Stimulated activated naive CD8-positive, alpha-beta T cell treated with anti-CD3 and anti-CD28 coated beads, Interleukin-15, Interleukin-2, amounts not matched to agents 100 U/mL and 50 U/mL, for 24 hours (primary cell): ENCODE data around the gene FERMT3.
A peak's percentile ranks its signal among the peaks of the same experiment; 100 is the strongest.
"Not testable (repeated sequence)": the region's sequence is repeated elsewhere in the genome, so short reads cannot be mapped to it uniquely, and the experiment has no call there.

Experiments
- ATAC-seq: fragments of 150-1000 bp; cut with Tn5 transposase; one replicate; pipeline ENCODE4 v1.10.0; 2021
- DNase-seq: peaks from one replicate; pipeline ENCODE4 v3.0.0; 2021

Gene FERMT3

GRCh38 chr11:64235437-64236161 lies 29.1 kb downstream of the FERMT3 start:
- ATAC-seq (no peak), DNase-seq (no peak)

- ATAC-seq (no peak), DNase-seq (no peak)
Observed at GRCh38 chr11:64237484-64237951, 31.0 kb downstream of the FERMT3 start.

DNA sequence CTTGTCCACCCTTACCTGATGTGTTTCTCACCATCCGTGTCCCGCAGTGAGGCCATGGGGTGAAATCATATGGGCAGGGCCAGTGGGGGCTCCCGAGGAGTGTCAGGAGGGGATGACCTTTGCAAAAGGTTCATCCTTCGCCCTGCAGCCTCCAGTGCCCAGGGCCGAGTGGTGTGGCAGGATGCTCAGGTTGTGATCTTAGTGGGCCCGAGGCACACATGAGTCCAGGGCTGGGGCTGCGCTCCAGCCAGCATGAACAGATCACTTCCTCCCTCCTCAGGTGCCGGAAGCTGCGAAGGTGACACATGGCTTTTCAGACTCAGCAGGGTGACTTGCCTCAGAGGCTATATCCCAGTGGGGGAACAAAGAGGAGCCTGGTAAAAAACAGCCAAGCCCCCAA lies 31.6 kb downstream of the FERMT3 start:
- no peak for ATAC-seq
- DNase-seq: no peak

DNA sequence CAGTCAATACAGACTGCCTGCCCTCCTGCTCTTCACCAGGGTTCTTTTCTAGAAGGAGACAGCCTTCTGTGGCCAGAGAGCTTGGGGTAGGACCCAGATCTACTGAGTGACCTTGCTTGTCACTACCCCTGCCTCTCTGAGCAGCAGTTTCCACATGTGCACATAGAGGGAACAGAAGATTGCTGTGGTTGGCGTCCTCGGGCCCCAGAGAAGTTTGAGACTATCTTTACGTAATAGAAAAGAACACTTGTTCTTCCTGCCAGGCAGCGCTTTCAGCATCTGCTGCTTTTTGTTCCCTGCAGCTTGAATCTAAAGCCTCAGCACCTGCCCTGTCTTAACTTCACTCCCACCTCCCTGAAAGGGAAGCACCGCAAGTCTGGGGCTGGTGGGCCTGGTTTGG lies 32.5 kb downstream of the FERMT3 start:
- DNase-seq (no peak), ATAC-seq (no peak)

DNA sequence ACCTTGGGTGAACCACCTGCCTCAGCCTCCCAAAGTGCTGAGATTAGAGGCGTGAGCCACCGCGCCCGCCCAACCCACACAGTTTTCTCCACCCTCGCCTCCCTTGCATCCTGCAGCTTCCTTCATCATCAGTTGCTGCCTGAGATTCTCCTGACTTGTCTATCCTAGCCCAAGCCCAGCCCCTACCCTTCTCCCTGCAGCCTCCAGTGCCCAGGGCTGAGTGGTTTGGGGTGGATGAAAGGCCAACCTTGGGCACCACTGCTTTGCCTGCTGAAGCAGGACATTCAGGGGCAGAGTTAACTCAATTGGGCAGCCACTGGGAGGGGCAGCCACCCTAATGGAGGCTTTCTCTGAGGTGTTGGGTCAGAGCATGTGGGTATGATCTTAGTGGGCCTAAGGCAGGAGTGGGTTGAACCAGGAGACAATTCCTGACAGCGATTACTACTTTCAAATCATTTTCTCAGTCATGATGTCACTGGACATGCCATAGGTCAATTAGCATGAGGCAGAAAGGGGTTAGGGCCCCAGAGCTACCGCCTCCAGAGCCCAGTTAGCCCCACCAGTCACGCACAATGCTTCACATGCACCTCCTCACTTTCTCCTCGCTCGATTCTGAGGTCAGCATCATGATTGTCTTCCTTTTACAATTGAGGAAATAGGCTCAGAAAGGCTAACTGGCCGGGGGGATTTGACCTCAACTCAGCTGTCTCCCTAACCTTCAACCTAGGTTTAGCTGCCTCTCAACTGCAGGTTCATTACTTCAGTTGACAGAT lies 33.3 kb downstream of the FERMT3 start:
- ATAC-seq: no peak
- no peak for DNase-seq

- DNase-seq (peak; percentile 99), ATAC-seq (peak; percentile 66)
Observed at GRCh38 chr11:64240435-64241240, 34.1 kb downstream of the FERMT3 start, which contains the start of gene FKBP2. TSS of gene FKBP2 (plus strand) at chr11:64241095. CDS start at chr11:64242388, 1,293 bp downstream.

DNA sequence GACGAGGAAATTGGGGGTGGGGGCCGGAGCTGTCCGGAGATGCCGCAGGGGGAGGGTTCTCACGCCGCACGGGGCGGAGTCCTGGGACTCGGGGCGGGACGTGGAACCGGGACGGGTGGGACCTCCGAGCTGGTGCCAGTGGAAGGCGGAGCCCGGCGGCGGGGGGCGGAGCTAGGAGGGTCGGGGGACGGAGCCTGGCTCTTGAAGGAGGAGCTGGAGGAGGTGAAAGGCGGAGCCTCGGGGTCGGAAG lies 34.6 kb downstream of the FERMT3 start:
- ATAC-seq (peak; percentile 83), DNase-seq (peak; percentile 100)

- peak; percentile 2 for ATAC-seq
- peak; percentile 49 for DNase-seq
Observed at GRCh38 chr11:64241491-64242374, 35.2 kb downstream of the FERMT3 start.

DNA sequence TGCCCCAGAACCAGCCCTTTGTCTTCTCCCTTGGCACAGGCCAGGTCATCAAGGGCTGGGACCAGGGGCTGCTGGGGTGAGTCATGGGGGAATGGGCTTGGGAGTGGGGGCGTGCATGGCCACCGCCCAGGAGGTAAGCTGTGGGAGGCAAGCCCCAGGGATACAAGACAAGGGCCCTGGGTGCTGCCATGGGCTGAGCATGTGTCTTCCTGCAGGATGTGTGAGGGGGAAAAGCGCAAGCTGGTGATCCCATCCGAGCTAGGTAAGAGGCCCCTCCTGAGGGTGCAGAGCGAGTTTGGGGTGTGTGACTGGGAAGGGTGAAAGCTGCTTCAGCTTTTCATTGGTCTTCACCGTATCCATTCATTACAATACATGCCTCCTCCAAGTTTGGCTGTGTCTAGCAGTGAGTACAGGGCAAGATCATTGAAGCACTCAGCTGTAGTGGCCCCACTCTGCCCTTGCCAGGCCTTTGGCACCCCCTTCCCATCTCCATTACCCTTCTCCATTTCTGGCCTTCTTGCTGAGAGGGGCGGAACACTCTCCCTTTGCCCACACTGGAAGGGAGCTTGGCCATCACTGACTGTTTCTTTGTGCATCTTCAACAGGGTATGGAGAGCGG lies 36.8 kb downstream of the FERMT3 start:
- ATAC-seq (no peak), DNase-seq (no peak)

DNA sequence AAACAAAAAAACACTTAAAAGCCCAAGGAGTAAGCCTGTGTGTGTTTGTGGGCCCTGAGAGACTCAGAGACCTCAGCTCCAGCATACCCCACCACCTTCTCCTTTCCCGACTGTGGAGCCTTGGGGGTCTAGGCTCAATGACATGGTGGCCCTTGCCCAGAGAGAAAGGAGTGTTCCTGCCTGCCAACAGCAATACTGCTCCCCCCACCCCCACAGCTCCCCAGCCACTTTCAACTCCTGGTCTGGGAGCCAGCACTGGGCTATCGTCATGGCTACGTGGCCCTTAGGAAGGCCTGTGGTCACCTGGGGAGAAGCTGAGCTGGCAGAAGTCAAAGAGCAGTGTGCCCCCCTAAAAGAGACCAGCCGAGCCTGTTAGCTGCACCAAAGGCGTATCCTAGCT lies 37.6 kb downstream of the FERMT3 start:
- ATAC-seq: no peak
- DNase-seq: no peak

DNA sequence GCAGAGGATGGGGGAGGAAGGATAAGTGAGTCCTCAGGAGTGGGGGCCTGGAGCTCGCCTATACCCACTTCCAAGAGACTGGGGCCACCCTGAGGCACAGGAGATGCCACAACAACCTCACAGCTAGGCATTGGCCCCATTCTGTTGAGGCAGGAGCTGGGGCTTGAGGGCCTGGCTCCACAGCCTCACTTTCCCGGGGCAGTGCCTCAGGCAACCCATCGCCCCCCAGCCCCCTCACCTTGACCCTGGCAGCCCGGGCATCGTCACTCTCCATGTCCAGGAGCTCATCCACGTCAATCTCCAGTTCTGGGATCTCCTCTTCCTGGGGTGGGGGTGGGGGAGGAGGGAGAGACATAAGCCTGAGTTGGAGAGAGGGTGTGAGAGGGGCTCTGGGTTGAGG lies 38.4 kb downstream of the FERMT3 start:
- DNase-seq (no peak), ATAC-seq (no peak)

- DNase-seq (no peak), ATAC-seq (no peak)
Observed at GRCh38 chr11:64245401-64245796, 38.9 kb downstream of the FERMT3 start.

DNA sequence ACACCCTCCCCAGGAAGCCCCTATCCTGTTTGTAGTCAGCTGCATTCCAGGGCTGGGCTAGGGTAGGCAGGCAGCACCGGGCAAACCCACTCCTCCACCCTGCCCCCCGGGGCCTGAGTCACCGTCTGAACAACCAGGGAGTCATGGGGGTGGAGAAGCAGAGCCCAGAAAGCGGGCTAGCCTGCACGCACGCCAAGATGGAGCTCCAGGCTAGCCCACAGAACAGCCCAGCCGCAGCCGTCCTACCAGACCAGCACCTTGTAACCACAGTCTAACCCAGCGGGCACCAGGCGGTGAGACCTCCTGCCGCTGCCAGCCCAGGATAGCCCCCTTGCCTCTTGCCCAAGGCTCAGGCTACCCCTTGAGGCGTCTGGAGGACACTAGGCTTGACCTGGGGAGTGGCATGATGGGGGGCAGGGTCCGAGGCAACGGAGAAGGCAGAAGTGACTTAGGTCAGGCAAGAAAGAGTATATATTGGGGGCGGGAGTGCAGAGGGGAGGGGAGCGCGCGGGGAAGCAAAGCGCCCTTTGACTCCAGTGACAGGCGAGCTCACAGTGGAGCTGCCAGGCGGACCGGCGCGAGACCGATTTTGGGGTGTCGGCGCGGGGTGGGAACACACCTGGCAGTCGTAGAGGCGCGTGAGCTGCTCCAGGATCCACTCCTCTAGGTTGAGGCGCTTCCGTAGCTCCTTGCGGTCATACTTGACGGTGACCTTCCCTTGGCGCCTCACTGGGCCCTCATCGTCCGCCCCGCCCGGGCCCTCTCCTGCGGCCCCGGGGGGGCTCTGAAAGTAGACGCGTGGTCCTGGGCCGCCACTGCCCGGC lies 39.5 kb downstream of the FERMT3 start:
- ATAC-seq (peak; percentile 12), DNase-seq (peak; percentile 84)

DNA sequence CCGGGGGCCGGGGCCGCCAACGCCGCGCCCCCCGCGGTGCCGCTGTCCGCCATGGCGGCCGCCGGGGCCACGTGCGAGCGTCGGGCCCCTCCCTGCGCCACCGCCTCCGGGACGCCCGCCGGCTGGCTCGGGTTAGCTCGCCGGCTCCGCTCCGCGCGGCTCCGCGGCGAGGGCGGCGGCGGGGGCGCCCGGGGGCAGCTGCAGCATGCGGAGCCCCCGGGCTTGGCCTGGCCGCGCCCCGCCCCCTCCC lies 40.0 kb downstream of the FERMT3 start:
- not testable (repeated sequence) for DNase-seq, ATAC-seq

DNA sequence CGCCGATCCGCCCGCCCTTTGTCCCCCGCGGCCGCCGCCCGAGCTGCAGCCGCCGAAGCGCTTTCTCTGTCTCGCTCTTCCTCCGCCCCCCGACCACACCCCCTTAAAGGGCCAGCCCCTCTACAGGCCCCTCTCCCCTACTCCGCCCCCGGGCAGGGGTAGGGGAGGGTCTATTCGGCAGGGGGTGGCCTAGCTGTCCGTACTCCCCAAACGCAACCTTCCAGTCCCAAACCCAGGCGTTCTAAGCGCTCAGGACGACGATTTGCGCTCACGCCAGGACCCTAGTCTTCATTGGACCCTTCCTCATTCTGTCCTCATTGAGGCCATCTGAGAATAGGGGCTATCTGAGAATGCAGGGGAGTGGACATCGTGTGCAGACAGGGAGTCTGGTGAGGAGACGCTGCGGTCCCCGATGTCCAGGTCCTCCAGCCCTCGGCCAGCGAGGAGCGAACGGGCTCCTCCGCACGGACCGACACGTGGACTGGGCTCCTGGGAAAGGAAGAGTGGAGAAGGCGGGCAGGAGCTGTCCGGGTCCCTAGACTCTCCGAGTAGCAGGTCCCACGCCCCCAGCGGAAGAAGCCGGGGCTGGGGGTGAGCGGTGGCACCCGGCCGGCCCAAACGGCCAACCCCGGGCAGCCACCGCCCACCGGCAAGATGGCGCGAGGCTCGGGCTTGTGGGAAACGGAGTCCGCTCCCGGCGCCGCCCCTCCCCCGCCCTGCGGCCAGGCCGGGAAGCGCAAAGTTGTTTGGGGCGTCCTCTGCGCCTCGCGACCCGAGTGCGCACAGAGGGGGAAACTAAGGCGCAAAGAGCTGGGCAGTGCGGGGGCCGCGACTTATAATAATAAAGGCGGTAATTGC lies 40.6 kb downstream of the FERMT3 start, which contains the start of gene PPP1R14B:
Gene PPP1R14B (minus strand): TSS at position 73 of the 858 bp plus-strand sequence. CDS start 270 bp downstream, outside the sequence.
- peak; percentile 90 for DNase-seq
- peak; percentile 54 for ATAC-seq

DNA sequence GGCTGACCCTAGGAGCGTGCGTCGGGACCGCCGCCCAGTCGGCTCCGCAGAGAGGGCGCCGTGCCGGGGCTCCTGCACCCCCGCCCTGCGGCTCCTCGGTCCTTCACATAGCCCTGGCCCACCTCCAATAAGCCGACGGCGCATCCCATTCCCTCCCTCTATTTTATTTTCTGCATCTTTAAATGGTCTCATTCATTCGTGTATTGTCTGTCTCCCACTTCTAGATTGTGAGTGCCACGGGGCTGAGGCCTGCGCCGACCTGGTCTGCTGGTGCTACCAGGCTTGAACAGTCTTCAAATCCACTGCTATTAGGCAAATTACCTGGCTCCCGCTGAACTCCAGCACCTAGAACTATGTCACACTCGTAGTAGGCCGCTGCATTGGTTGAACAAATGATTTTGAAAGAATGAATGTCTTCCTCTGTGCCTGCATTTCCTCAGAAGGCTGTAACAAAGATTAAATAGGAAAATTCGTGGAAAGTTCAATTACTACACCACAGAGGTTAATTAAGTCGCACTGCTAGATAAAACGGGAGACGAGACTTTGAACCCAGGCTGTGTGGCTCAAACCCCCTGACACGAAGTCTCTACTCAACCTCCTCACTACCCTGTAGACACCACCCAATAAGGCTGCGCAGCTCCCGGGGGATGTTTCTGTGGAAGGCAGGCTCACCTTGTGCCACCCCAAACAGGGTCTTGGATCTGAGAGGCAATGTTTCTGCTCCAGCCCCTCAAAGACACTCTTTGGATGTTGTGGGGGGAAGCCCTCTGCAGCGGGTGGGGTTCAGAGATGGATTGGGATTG lies 41.4 kb downstream of the FERMT3 start:
- DNase-seq (no peak), ATAC-seq (no peak)

GRCh38 chr11:64248578-64248977 lies 42.1 kb downstream of the FERMT3 start:
- ATAC-seq (no peak), DNase-seq (no peak)

DNA sequence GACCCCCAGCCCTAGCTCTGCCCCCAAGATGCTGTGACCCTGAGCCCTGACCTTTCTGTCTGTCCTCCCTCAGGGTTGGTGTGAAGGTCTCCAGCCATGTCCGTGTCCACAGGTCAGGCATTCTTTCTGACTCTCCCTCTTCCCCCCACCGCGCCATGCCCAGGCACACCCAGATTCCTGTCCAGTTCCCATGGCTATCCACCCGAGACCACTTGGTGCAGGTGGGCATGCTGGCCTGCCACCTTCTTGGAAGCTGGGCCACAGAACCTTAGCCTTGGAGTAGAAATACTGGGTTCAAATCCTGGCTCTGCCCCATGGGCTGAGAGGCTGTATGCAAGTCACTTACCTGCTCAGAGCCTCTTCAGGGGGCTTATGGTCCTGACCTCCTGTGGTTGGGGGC lies 42.5 kb downstream of the FERMT3 start:
- DNase-seq (no peak), ATAC-seq (no peak)
